Measurements from ENCODE around the gene KMT2D. TPM values are rescaled to one million over a fixed set of nuclear protein-coding genes. Genes with fewer than 3 reads are reported as not detected.

The KMT2D gene
- total and polyA plus RNA-seq, 2 experiments from 2014 or later = 8.2 to 10.3 TPM

DNA sequence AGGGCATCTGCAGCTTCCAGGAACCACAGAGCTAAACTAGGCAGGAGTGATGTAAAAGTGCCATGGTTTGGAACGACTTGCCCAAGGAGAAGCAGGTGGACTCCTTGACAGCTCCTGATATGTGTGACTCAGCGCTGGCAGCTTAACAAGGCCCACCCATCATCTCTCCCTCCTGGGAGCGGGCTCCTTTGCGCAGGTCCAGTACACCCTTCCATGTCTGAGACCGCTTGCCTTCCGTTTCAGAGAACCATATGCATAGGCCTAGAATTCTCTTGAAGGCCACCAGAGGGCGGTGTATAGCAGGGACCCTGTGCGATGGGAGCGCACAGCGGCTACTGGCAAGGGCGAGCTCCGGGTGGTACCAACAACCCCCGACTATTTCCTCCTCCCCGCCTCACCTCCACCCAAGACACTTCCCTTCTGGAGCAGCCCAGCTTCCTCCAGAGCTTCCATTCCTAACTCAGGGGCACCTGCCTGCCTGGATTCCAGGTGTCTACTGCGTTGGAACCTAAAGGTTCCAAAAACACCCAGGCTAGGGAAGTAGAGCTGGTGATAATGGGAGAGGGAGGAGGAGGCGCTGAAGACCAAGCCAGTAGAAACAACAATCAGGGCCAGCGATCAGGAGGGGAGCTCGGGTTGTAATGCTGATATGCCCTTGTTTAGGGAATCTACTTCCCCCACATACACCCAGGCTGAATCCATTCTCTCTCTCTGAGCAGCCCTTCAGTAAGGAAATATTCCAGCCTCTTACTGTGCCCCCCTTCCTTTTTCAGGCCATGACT is 27.7 kb upstream of the KMT2D start:
- Histone ChIP-seq H3K27ac (no peak overlapping the region), H3K9ac (no peak overlapping the region), H3K79me2 (ENCODE audit: insufficient read depth) (no peaks in the 10 kb centered on the region), H3K27me3 (replicated peaks; ENCODE audit: insufficient read depth) (0 out of 2 replicates have a peak, but pooled peaks cover 3% of the 10 kb centered on the region), H3K4me1 (ENCODE audit: insufficient read depth) (peaks cover 19% of the 10 kb centered on the region; the same call in 1 of the 2 replicates), H4K20me1 (ENCODE audit: insufficient read depth) (no peaks in the 10 kb centered on the region), H3K9me2 (ENCODE audit: insufficient read depth) (no peaks in the 10 kb centered on the region), H3K9me3 (ENCODE audit: low read depth) (no peaks in the 10 kb centered on the region), H3K36me3 (ENCODE audit: low read depth) (no peaks in the 10 kb centered on the region), H2AFZ (peak overlapping the region; percentile 36; the same call in 1 of the 2 replicates), H3F3A (ENCODE audit: insufficient read depth) (peaks cover 13% of the 10 kb centered on the region), H3K4me2 (ENCODE audit: unreplicated experiment) (no peak overlapping the region), H3K4me3 (no peak overlapping the region)
- 8% methylated on average over 18 of the region's 18 CpGs for WGBS, 2 experiments (ENCODE audit: low coverage in 1 of 2, low lambda C conversion rate in 2 of 2, missing lambda C conversion rate in 2 of 2)
- TF ChIP-seq EZH2 (IDR thresholded peaks at IDR 0.05; ENCODE audit: insufficient read depth, poor library complexity, severe bottlenecking) (no peak), EZH2phosphoT487 (IDR thresholded peaks at IDR 0.05; ENCODE audit: insufficient read depth, low read depth) (no peak)
- in situ Hi-C loops (cut with MboI) = no loop called here
- DNase-seq = peak; percentile 88

DNA sequence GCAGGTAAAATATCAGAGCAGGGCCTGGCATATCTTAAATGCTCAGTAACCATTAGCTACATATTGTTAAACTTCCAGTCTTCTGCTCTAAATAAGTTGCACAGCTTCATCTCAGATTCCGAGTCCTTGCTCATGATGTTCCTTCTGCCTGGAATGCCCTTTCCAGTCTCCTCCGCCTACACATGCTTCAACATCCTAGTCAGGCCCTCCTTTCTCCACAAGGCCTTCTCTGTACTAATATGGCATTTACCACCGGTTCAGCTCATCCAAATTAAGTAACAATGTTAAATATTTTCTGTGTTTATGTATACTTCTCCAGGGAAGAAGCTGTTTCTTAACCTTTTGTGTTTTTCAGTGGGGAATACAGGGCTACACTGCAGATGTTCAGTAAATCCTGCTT is 25.5 kb upstream of the KMT2D start:
- peak; percentile 78 for DNase-seq
- no peaks in the 10 kb centered on the region for H3K9me2 ChIP-seq (ENCODE audit: insufficient read depth)
- 0 out of 2 replicates have a peak, but pooled peaks cover 9% of the 10 kb centered on the region for H3K4me1 ChIP-seq (ENCODE audit: insufficient read depth)
- TF ChIP-seq EZH2phosphoT487 (IDR thresholded peaks at IDR 0.05; ENCODE audit: insufficient read depth, low read depth) = no peak
- H3K4me3 ChIP-seq = no peak overlapping the region
- H3K36me3 ChIP-seq (ENCODE audit: low read depth) = no peaks in the 10 kb centered on the region
- no peak overlapping the region for H3K4me2 ChIP-seq (ENCODE audit: unreplicated experiment)
- H3K27me3 ChIP-seq (replicated peaks; ENCODE audit: insufficient read depth) = no peaks in the 10 kb centered on the region
- in situ Hi-C loops (cut with MboI) = no loop called here
- H3K9ac ChIP-seq = no peak overlapping the region
- no peaks in the 10 kb centered on the region for H4K20me1 ChIP-seq (ENCODE audit: insufficient read depth)
- no peaks in the 10 kb centered on the region for H3K79me2 ChIP-seq (ENCODE audit: insufficient read depth)
- no peaks in the 10 kb centered on the region for H3K9me3 ChIP-seq (ENCODE audit: low read depth)
- 31 to 40% methylated on average over 3 of the region's 3 CpGs for WGBS, 2 experiments (ENCODE audit: low coverage in 1 of 2, low lambda C conversion rate in 2 of 2, missing lambda C conversion rate in 2 of 2)
- H3F3A ChIP-seq (ENCODE audit: insufficient read depth) = peaks cover 13% of the 10 kb centered on the region
- no peak overlapping the region for H3K27ac ChIP-seq
- H2AFZ ChIP-seq = peak overlapping the region; percentile 48; the same call in 1 of the 2 replicates

DNA sequence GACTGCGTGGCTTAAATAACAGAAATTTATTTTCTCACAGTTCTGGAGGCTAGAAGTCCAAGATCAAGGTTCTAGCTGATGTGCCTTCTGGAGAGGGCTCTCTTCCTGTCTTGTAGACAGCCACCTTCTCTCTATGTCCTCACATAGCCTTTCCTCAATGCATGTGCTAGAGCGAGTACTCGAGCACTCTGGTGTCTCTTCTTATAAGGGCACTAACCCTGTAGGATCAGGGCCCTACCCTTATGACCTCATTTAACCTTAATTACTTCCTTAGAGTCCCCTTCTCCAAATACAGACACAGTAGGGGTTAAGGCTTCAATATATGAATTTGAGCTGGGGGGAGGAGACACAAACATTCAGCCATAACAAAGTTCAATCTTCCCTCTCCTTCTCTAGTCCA is 23.8 kb upstream of the KMT2D start:
- Histone ChIP-seq H3F3A (ENCODE audit: insufficient read depth) (peaks cover 13% of the 10 kb centered on the region; the same call in 1 of the 2 replicates), H3K79me2 (ENCODE audit: insufficient read depth) (no peaks in the 10 kb centered on the region), H3K27ac (no peak overlapping the region), H4K20me1 (ENCODE audit: insufficient read depth) (no peaks in the 10 kb centered on the region), H3K27me3 (replicated peaks; ENCODE audit: insufficient read depth) (no peaks in the 10 kb centered on the region), H3K4me2 (ENCODE audit: unreplicated experiment) (no peak overlapping the region), H3K9me2 (ENCODE audit: insufficient read depth) (no peaks in the 10 kb centered on the region), H3K36me3 (ENCODE audit: low read depth) (no peaks in the 10 kb centered on the region), H3K9ac (no peak overlapping the region), H3K9me3 (ENCODE audit: low read depth) (no peaks in the 10 kb centered on the region), H3K4me1 (ENCODE audit: insufficient read depth) (0 out of 2 replicates have a peak, but pooled peaks cover 9% of the 10 kb centered on the region), H3K4me3 (no peak overlapping the region), H2AFZ (no peak overlapping the region)
- no peak for DNase-seq
- 95 to 96% methylated on average over 3 of the region's 3 CpGs for WGBS, 2 experiments (ENCODE audit: low coverage in 1 of 2, low lambda C conversion rate in 2 of 2, missing lambda C conversion rate in 2 of 2)
- in situ Hi-C loops (cut with MboI) = no loop called here
- TF ChIP-seq EZH2phosphoT487 (IDR thresholded peaks at IDR 0.05; ENCODE audit: insufficient read depth, low read depth) (no peak), EZH2 (IDR thresholded peaks at IDR 0.05; ENCODE audit: insufficient read depth, poor library complexity, severe bottlenecking) (no peak)

DNA sequence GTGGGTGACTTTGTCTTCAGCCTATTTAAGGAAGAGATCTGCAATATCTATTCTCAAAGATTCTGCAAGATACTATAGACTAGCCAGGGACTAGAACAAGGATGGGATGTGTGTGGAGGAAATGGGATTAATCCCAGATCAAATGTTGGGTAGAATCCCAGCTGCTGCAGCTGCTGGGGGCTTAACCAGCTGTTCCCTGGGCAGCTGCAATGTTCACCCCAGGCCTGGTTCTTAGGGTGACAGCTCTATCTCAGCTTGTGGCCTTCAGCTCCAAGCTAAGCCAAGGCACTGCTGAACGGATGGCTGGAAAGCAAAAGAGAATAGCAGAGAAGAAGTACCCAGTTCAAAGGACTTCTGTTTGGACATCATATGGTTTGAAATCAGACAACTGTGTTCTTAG is 19.2 kb upstream of the KMT2D start:
- in situ Hi-C loops (cut with MboI) = no loop called here
- Histone ChIP-seq H3F3A (ENCODE audit: insufficient read depth) (no peaks in the 10 kb centered on the region), H3K36me3 (ENCODE audit: low read depth) (no peaks in the 10 kb centered on the region), H3K4me1 (ENCODE audit: insufficient read depth) (no peaks in the 10 kb centered on the region), H4K20me1 (ENCODE audit: insufficient read depth) (no peaks in the 10 kb centered on the region), H3K9ac (no peak overlapping the region), H3K9me2 (ENCODE audit: insufficient read depth) (no peaks in the 10 kb centered on the region), H2AFZ (no peak overlapping the region), H3K4me2 (ENCODE audit: unreplicated experiment) (no peak overlapping the region), H3K27me3 (replicated peaks; ENCODE audit: insufficient read depth) (no peaks in the 10 kb centered on the region), H3K79me2 (ENCODE audit: insufficient read depth) (no peaks in the 10 kb centered on the region), H3K27ac (no peak overlapping the region), H3K9me3 (ENCODE audit: low read depth) (no peaks in the 10 kb centered on the region), H3K4me3 (no peak overlapping the region)
- TF ChIP-seq EZH2 (IDR thresholded peaks at IDR 0.05; ENCODE audit: insufficient read depth, poor library complexity, severe bottlenecking) (no peak), EZH2phosphoT487 (IDR thresholded peaks at IDR 0.05; ENCODE audit: insufficient read depth, low read depth) (no peak)
- DNase-seq = no peak
- WGBS, 2 experiments (ENCODE audit: low coverage in 1 of 2, low lambda C conversion rate in 2 of 2, missing lambda C conversion rate in 2 of 2) = 52 to 63% methylated on average over 1 of the region's 1 CpG

Measured in GM23248 (cell line).